Endothelial cell of umbilical vein (primary cell): ENCODE results near the gene DYNC2LI1. TPM values are rescaled to one million over a fixed set of nuclear protein-coding genes. Genes with fewer than 3 reads are reported as not detected.

Source experiments
- BruUV-seq: library from RNA; stranded (reverse); fragments of 400-500 nt; replicated peaks from 2 replicates; lab custom pipeline; 2021; lab: Mats Ljungman, UMichigan
- CTCF ChIA-PET: fragments of 300-600, 350-600 bp; sonication (Branson Sonifier 250); formaldehyde crosslinking; loops from one replicate; lab custom pipeline; 2021; ENCODE audit warnings: antibody characterized with exemption, inconsistent platforms; lab: Charles Lee
- POLR2A ChIA-PET: fragments of 300-600, 350-600 bp; sonication (Branson Sonifier 250); formaldehyde crosslinking; loops from one replicate; lab custom pipeline; 2021; ENCODE audit warnings: antibody characterized with exemption, inconsistent platforms; lab: Charles Lee
- DNase-seq: peaks from one replicate; pipeline ENCODE4 v3.0.0-alpha.2; 2011; ENCODE audit warnings: low read depth, low spot score
- FAIRE-seq: peaks from 2 replicates; lab custom pipeline; 2011; peaks lifted over from hg19 to GRCh38; lab: Jason Lieb, UNC
- H2AFZ ChIP-seq: 2 replicates; pipeline ENCODE4 v1.6.0; 2012; ENCODE audit warnings: low read depth, low read length, control low read depth, inconsistent platforms
- H3K27ac ChIP-seq: 2 replicates; pipeline ENCODE4 v1.5.1; 2011; ENCODE audit warnings: low read depth, mild to moderate bottlenecking, control low read depth, low read length, moderate library complexity; ENCODE audit not compliant: insufficient read depth
- H3K27me3 ChIP-seq, 2 experiments: 2 replicates each; pipeline versions ENCODE4 v1.6.0 to v1.6.1; 2011; ENCODE audit warnings: low read length in 2 of 2, mixed read lengths in 1 of 2; ENCODE audit not compliant: control insufficient read depth in 2 of 2, insufficient read depth in 2 of 2
- H3K36me3 ChIP-seq, 2 experiments: 2 replicates in 1 of 2; 3 replicates in 1 of 2; pipeline ENCODE4 v1.5.1; 2011; ENCODE audit warnings: low read length in 2 of 2, mild to moderate bottlenecking in 1 of 2, moderate library complexity in 1 of 2; ENCODE audit not compliant: control insufficient read depth in 2 of 2, insufficient read depth in 2 of 2; ENCODE audit errors: extremely low read depth in 1 of 2
- H3K4me1 ChIP-seq: 3 replicates; pipeline ENCODE4 v1.5.1; 2011; ENCODE audit warnings: mild to moderate bottlenecking, low read length; ENCODE audit not compliant: control insufficient read depth, insufficient read depth; ENCODE audit errors: extremely low read depth
- H3K4me2 ChIP-seq: 2 replicates; pipeline ENCODE4 v1.6.1; 2011; ENCODE audit warnings: low read length, control low read depth, mixed read lengths; ENCODE audit not compliant: insufficient read depth
- H3K4me3 ChIP-seq, 3 experiments: fragments of 200-600 bp in 1 of 3; sonication (generic), shearing (Covaris generic) in 1 of 3; replicated peaks in 1 of 3; 2 replicates each; pipeline ENCODE4 v1.5.1; 2011 to 2016; ENCODE audit warnings: control low read depth in 3 of 3, low read length in 3 of 3, mild to moderate bottlenecking in 2 of 3, inconsistent platforms in 1 of 3, low read depth in 1 of 3, moderate library complexity in 1 of 3; ENCODE audit not compliant: insufficient read depth in 1 of 3
- H3K79me2 ChIP-seq: 2 replicates; pipeline ENCODE4 v1.6.0; 2012; ENCODE audit warnings: low read length, inconsistent platforms; ENCODE audit not compliant: control insufficient read depth, insufficient read depth
- H3K9ac ChIP-seq: replicated peaks from 2 replicates; pipeline ENCODE3; 2011; ENCODE audit warnings: low read length, control low read depth; ENCODE audit not compliant: insufficient read depth; ENCODE audit errors: extremely low read depth
- H3K9me1 ChIP-seq: replicated peaks from 3 replicates; pipeline ENCODE4 v1.6.0; 2011; ENCODE audit warnings: mild to moderate bottlenecking, low read length; ENCODE audit not compliant: control insufficient read depth, insufficient read depth; ENCODE audit errors: extremely low read depth
- H3K9me3 ChIP-seq: replicated peaks from 2 replicates; pipeline ENCODE4 v1.5.1; 2012; ENCODE audit warnings: low read length, inconsistent platforms; ENCODE audit not compliant: control insufficient read depth, insufficient read depth
- H4K20me1 ChIP-seq: replicated peaks from 2 replicates; pipeline ENCODE3; 2011; ENCODE audit warnings: mild to moderate bottlenecking, low read length; ENCODE audit not compliant: control insufficient read depth, insufficient read depth; ENCODE audit errors: extremely low read depth
- CTCF ChIP-seq, 2 donors: IDR thresholded peaks; 1 replicate in 1 of 2; 2 replicates in 1 of 2; pipeline ENCODE4 v1.5.1; 2011; ENCODE audit warnings: low read length in 2 of 2, mild to moderate bottlenecking in 2 of 2, moderate library complexity in 2 of 2, control low read depth in 1 of 2, inconsistent platforms in 1 of 2, low read depth in 1 of 2; ENCODE audit not compliant: insufficient read depth in 1 of 2; ENCODE audit errors: extremely low read depth in 1 of 2
- EZH2 ChIP-seq: IDR thresholded peaks from 2 replicates; pipeline ENCODE4 v1.6.1; 2012; ENCODE audit warnings: borderline replicate concordance, low read depth, mild to moderate bottlenecking, moderate library complexity, low read length, inconsistent platforms; ENCODE audit not compliant: severe bottlenecking
- FOS ChIP-seq: IDR thresholded peaks from 2 replicates; pipeline ENCODE4 v1.6.1; 2011; ENCODE audit warnings: mild to moderate bottlenecking, low read length, moderate library complexity, borderline replicate concordance; ENCODE audit not compliant: insufficient read depth
- GATA2 ChIP-seq: IDR thresholded peaks from 2 replicates; pipeline ENCODE4 v1.7.0; 2011; ENCODE audit warnings: low read depth, mild to moderate bottlenecking, moderate library complexity, mixed read lengths, low read length; ENCODE audit not compliant: insufficient read length, insufficient read depth
- JUN ChIP-seq: IDR thresholded peaks from 2 replicates; pipeline ENCODE4 v1.6.1; 2011; ENCODE audit warnings: borderline replicate concordance, low read depth; ENCODE audit not compliant: insufficient read length, insufficient read depth
- MAX ChIP-seq: IDR thresholded peaks from 2 replicates; pipeline ENCODE4 v1.6.1; 2011; ENCODE audit not compliant: insufficient read depth, insufficient read length
- MYC ChIP-seq: IDR thresholded peaks from one replicate; pipeline ENCODE4 v1.6.1; 2011; ENCODE audit warnings: mild to moderate bottlenecking, low read depth, low read length
- POLR2A ChIP-seq: IDR thresholded peaks from 2 replicates; pipeline ENCODE4 v1.6.1; 2012; ENCODE audit warnings: low read depth, mild to moderate bottlenecking, control low read depth, low read length
- POLR2AphosphoS5 ChIP-seq: IDR thresholded peaks from 2 replicates; pipeline ENCODE4 v1.6.1; 2012; ENCODE audit warnings: low read depth, mild to moderate bottlenecking, control low read depth, low read length, moderate library complexity; ENCODE audit not compliant: insufficient read depth
- dilution Hi-C: fragments of 300-500 bp; cut with MboI; formaldehyde crosslinking; loops from one replicate; pipeline ENCODE4 v1.15.0; 2019; ENCODE audit warnings: low sequenced_read_pairs; ENCODE audit not compliant: extremely low pct_ligation_motif_present
- intact Hi-C: fragments of 100-400 bp; cut with micrococcal nuclease; formaldehyde crosslinking; loops from one replicate; pipeline ENCODE4 v1.10.0; 2022
- polyA plus RNA-seq, 4 experiments: library from polyadenylated mRNA; depleted of rRNA in 3 of 4; stranded (reverse) in 3 of 4; unstranded in 1 of 4; fragments of >200 nt; gene quantifications; 2 replicates each; pipeline versions ENCODE4 v1.2.1 to v1.2.3, GENCODE V29; 2011 to 2012; ENCODE audit warnings: missing spikeins in 1 of 4
- total RNA-seq: library from RNA; stranded (reverse); gene quantifications from 2 replicates; pipeline ENCODE4 v1.2.3, GENCODE V29; 2021

DYNC2LI1 gene
- total and polyA plus RNA-seq, 2 donors (not counting 3 experiments of a cell fraction or from before 2014, with no cell fraction given), result 4.2 to 8.7 TPM

GRCh38 chr2:43802135-43802534, 28.3 kb downstream of the DYNC2LI1 start:
- FAIRE-seq (no peak), DNase-seq (no peak)
- Histone ChIP-seq H3K36me3 (no peaks in the 10 kb centered on the region), H3K27ac (no peak overlapping the region), H3K4me3 (no peak overlapping the region), H3K79me2 (no peaks in the 10 kb centered on the region), H3K27me3 (no peaks in the 10 kb centered on the region), H3K4me1 (no peaks in the 10 kb centered on the region), H3K4me2 (no peak overlapping the region), H3K9me1 (no peaks in the 10 kb centered on the region), H4K20me1 (no peaks in the 10 kb centered on the region), H2AFZ (no peak overlapping the region), H3K9me3 (no peaks in the 10 kb centered on the region), H3K9ac (no peak overlapping the region)
- no TSS peak for BruUV-seq
- ChIA-PET POLR2A (no interaction called here), CTCF (interaction anchor here (0.8 kb wide), 1 partner anchor 28 kb away, joined by 3 read pairs; the partner anchor contains the start of gene DYNC2LI1)
- dilution Hi-C loops, result no loop called here
- intact Hi-C loops, result no loop called here
- TF ChIP-seq EZH2 (no peak), MAX (no peak), CTCF (IDR thresholded peaks at IDR 0.05; ENCODE audit: extremely low read depth in 1 of 2, insufficient read depth in 1 of 2, low read depth in 1 of 2, low read length in 2 of 2) (no peak), POLR2AphosphoS5 (no peak), GATA2 (no peak), POLR2A (no peak), FOS (no peak), MYC (no peak), JUN (no peak)
